ENCODE data around the gene SMNDC1.
"Not testable (repeated sequence)": the region's sequence is repeated elsewhere in the genome, so short reads cannot be mapped to it uniquely, and the experiment has no call there.

Gene SMNDC1

GRCh38 chr10:110274072-110274627 is 30.6 kb downstream of the SMNDC1 start:
- Histone ChIP-seq H4K5ac (ENCODE audit: low read length) (no peak overlapping the region), H2BK5ac (ENCODE audit: low read length) (no peak overlapping the region), H3K36me3 (ENCODE audit: control insufficient read depth, insufficient read depth, low read length) (no peaks in the 10 kb centered on the region), H3K27me3 (ENCODE audit: insufficient read depth, low read length, poor library complexity) (no peaks in the 10 kb centered on the region), H3K4me2 (ENCODE audit: low read length) (no peak overlapping the region), H3K4ac (ENCODE audit: low read depth, low read length) (no peak overlapping the region), H3K9ac (ENCODE audit: low read length) (no peak overlapping the region), H3K23ac (ENCODE audit: low read length) (no peak overlapping the region), H3K27ac (ENCODE audit: low read depth, low read length) (no peak overlapping the region), H3K4me1 (ENCODE audit: control insufficient read depth, low read depth, low read length) (no peaks in the 10 kb centered on the region), H3K79me2 (ENCODE audit: control insufficient read depth, insufficient read depth, low read length) (no peaks in the 10 kb centered on the region), H4K8ac (ENCODE audit: low read depth, low read length) (no peak overlapping the region), H3K4me3 (ENCODE audit: low read length) (no peak overlapping the region), H3K79me1 (ENCODE audit: low read length) (no peaks in the 10 kb centered on the region), H2AK5ac (ENCODE audit: low read length) (no peak overlapping the region), H2BK15ac (replicated peaks; ENCODE audit: low read depth) (no peak overlapping the region), H3K18ac (ENCODE audit: low read length) (no peak overlapping the region), H2BK120ac (ENCODE audit: low read depth, low read length) (no peak overlapping the region), H3K56ac (ENCODE audit: low read length) (no peak overlapping the region)
- no peak for DNase-seq

GRCh38 chr10:110273474-110273873 is 31.2 kb downstream of the SMNDC1 start:
- WGBS (ENCODE audit: extremely low coverage, insufficient coverage, low lambda C conversion rate), result no CpG with 5 or more reads among the region's 4 CpGs
- Histone ChIP-seq H3K79me1 (ENCODE audit: low read length) (no peaks in the 10 kb centered on the region), H2AK5ac (ENCODE audit: low read length) (no peak overlapping the region), H2BK5ac (ENCODE audit: low read length) (no peak overlapping the region), H3K27me3 (ENCODE audit: insufficient read depth, low read length, poor library complexity) (no peaks in the 10 kb centered on the region), H4K8ac (ENCODE audit: low read depth, low read length) (no peak overlapping the region), H2BK15ac (replicated peaks; ENCODE audit: low read depth) (no peak overlapping the region), H4K5ac (ENCODE audit: low read length) (no peak overlapping the region), H3K36me3 (ENCODE audit: control insufficient read depth, insufficient read depth, low read length) (no peaks in the 10 kb centered on the region), H3K9ac (ENCODE audit: low read length) (no peak overlapping the region), H3K56ac (ENCODE audit: low read length) (no peak overlapping the region), H2BK120ac (ENCODE audit: low read depth, low read length) (no peak overlapping the region), H3K4ac (ENCODE audit: low read depth, low read length) (no peak overlapping the region), H3K23ac (ENCODE audit: low read length) (no peak overlapping the region), H3K4me1 (ENCODE audit: control insufficient read depth, low read depth, low read length) (no peaks in the 10 kb centered on the region), H3K18ac (ENCODE audit: low read length) (no peak overlapping the region), H3K4me3 (ENCODE audit: low read length) (no peak overlapping the region), H3K79me2 (ENCODE audit: control insufficient read depth, insufficient read depth, low read length) (no peaks in the 10 kb centered on the region), H3K27ac (ENCODE audit: low read depth, low read length) (no peak overlapping the region), H3K4me2 (ENCODE audit: low read length) (no peak overlapping the region)
- no peak for DNase-seq

DNA sequence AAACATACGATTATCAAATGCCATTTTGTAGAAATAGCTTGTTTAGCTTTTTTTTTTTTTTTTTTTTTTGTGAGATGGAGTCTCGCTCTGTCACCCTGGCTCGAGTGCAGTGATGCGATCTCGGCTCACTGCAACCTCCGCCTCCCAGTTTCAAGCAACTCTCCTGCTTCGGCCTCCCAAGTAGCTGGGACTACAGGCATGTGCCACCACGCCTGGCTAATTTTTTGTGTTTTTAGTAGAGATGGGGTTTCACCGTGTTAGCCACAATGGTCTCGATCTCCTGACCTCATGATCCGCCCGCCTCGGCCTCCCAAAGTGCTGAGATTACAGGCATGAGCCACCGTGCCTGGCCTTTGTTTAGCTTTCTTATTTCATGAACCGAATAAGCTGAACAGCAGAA is 31.7 kb downstream of the SMNDC1 start:
- H3K27me3 ChIP-seq (ENCODE audit: insufficient read depth, low read length, poor library complexity); H3K79me2 ChIP-seq (ENCODE audit: control insufficient read depth, insufficient read depth, low read length); H3K18ac ChIP-seq (ENCODE audit: low read length); H3K36me3 ChIP-seq (ENCODE audit: control insufficient read depth, insufficient read depth, low read length); H3K9ac ChIP-seq (ENCODE audit: low read length); H3K4me3 ChIP-seq (ENCODE audit: low read length); H4K8ac ChIP-seq (ENCODE audit: low read depth, low read length); H3K56ac ChIP-seq (ENCODE audit: low read length); H3K27ac ChIP-seq (ENCODE audit: low read depth, low read length); H3K4me1 ChIP-seq (ENCODE audit: control insufficient read depth, low read depth, low read length); H3K23ac ChIP-seq (ENCODE audit: low read length); H2BK120ac ChIP-seq (ENCODE audit: low read depth, low read length); H4K5ac ChIP-seq (ENCODE audit: low read length); H3K79me1 ChIP-seq (ENCODE audit: low read length); H2AK5ac ChIP-seq (ENCODE audit: low read length); H3K4me2 ChIP-seq (ENCODE audit: low read length); H2BK15ac ChIP-seq (replicated peaks; ENCODE audit: low read depth); H2BK5ac ChIP-seq (ENCODE audit: low read length); H3K4ac ChIP-seq (ENCODE audit: low read depth, low read length); DNase-seq: not testable (repeated sequence)
- no CpG with 5 or more reads among the region's 15 CpGs for WGBS (ENCODE audit: extremely low coverage, insufficient coverage, low lambda C conversion rate)

DNA sequence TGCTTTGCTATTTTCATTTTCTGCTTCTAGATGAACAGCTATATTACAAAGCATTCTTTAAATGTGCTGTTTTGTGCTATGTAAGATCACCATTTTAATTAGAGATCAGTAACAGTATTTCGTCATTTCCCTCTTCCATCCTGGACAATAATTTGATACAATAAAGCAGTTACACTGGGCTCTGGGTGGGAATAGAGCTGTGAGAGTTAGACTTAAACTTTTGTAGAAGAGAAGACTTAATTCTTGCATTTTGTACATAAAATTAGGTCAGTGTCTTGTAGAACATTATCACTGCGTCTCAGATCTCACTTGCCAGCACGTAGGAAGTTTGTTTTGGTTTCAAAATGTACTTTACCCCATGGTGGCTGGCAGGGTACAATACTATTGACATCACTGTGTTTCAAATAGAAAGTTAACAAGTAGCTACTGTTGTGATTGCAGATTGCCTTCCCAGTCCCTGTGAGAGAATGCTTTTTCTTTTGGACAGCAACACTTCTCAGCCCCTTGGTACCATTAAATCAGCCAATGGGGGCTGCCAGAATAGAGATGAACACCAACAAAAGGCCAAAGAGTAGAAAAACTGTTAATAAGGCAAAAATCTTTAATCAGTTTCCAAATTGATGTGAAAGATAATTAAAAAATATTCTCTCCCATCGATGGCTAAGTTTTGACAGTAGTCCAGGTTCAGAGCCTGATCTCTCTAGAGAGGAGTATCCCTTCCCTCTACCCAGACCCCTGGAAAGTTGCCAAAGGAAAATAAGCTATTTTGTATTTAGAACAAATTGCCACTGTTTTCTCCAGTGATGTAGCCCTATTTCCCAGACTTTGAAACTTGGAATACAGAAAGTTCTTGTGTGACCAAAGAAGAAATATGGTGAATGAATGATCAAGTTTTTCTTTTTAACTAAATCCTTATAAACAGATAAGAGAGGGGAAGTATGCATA is 35.1 kb downstream of the SMNDC1 start:
- Histone ChIP-seq H3K4me3 (ENCODE audit: low read length) (no peak overlapping the region), H3K4me2 (ENCODE audit: low read length) (no peak overlapping the region), H2BK5ac (ENCODE audit: low read length) (no peak overlapping the region), H4K5ac (ENCODE audit: low read length) (no peak overlapping the region), H3K56ac (ENCODE audit: low read length) (no peak overlapping the region), H2BK120ac (ENCODE audit: low read depth, low read length) (no peak overlapping the region), H3K79me1 (ENCODE audit: low read length) (no peaks in the 10 kb centered on the region), H4K8ac (ENCODE audit: low read depth, low read length) (no peak overlapping the region), H3K27me3 (ENCODE audit: insufficient read depth, low read length, poor library complexity) (no peaks in the 10 kb centered on the region), H3K36me3 (ENCODE audit: control insufficient read depth, insufficient read depth, low read length) (no peaks in the 10 kb centered on the region), H3K27ac (ENCODE audit: low read depth, low read length) (no peak overlapping the region), H3K9ac (ENCODE audit: low read length) (no peak overlapping the region), H3K4ac (ENCODE audit: low read depth, low read length) (no peak overlapping the region), H2BK15ac (replicated peaks; ENCODE audit: low read depth) (no peak overlapping the region), H2AK5ac (ENCODE audit: low read length) (no peak overlapping the region), H3K4me1 (ENCODE audit: control insufficient read depth, low read depth, low read length) (no peaks in the 10 kb centered on the region), H3K79me2 (ENCODE audit: control insufficient read depth, insufficient read depth, low read length) (no peaks in the 10 kb centered on the region), H3K23ac (ENCODE audit: low read length) (no peak overlapping the region), H3K18ac (ENCODE audit: low read length) (no peak overlapping the region)
- no peak for DNase-seq
- WGBS (ENCODE audit: extremely low coverage, insufficient coverage, low lambda C conversion rate), result no CpG with 5 or more reads among the region's 4 CpGs

GRCh38 chr10:110268971-110269370 is 35.7 kb downstream of the SMNDC1 start:
- no peaks in the 10 kb centered on the region for H3K79me2 ChIP-seq (ENCODE audit: control insufficient read depth, insufficient read depth, low read length)
- no peak overlapping the region for H3K27ac ChIP-seq (ENCODE audit: low read depth, low read length)
- H3K4me1 ChIP-seq (ENCODE audit: control insufficient read depth, low read depth, low read length), result no peaks in the 10 kb centered on the region
- no peak overlapping the region for H3K18ac ChIP-seq (ENCODE audit: low read length)
- H3K56ac ChIP-seq (ENCODE audit: low read length), result no peak overlapping the region
- no CpG with 5 or more reads among the region's 2 CpGs for WGBS (ENCODE audit: extremely low coverage, insufficient coverage, low lambda C conversion rate)
- H3K27me3 ChIP-seq (ENCODE audit: insufficient read depth, low read length, poor library complexity), result no peaks in the 10 kb centered on the region
- H4K5ac ChIP-seq (ENCODE audit: low read length), result no peak overlapping the region
- no peak overlapping the region for H3K4ac ChIP-seq (ENCODE audit: low read depth, low read length)
- H3K4me3 ChIP-seq (ENCODE audit: low read length), result no peak overlapping the region
- no peaks in the 10 kb centered on the region for H3K36me3 ChIP-seq (ENCODE audit: control insufficient read depth, insufficient read depth, low read length)
- H2BK15ac ChIP-seq (replicated peaks; ENCODE audit: low read depth), result no peak overlapping the region
- no peak for DNase-seq
- H3K4me2 ChIP-seq (ENCODE audit: low read length), result no peak overlapping the region
- H3K23ac ChIP-seq (ENCODE audit: low read length), result no peak overlapping the region
- no peaks in the 10 kb centered on the region for H3K79me1 ChIP-seq (ENCODE audit: low read length)
- no peak overlapping the region for H2AK5ac ChIP-seq (ENCODE audit: low read length)
- H4K8ac ChIP-seq (ENCODE audit: low read depth, low read length), result no peak overlapping the region
- no peak overlapping the region for H2BK120ac ChIP-seq (ENCODE audit: low read depth, low read length)
- no peak overlapping the region for H2BK5ac ChIP-seq (ENCODE audit: low read length)
- H3K9ac ChIP-seq (ENCODE audit: low read length), result no peak overlapping the region

- Histone ChIP-seq H3K79me1 (ENCODE audit: low read length) (no peaks in the 10 kb centered on the region), H4K8ac (ENCODE audit: low read depth, low read length) (no peak overlapping the region), H3K27ac (ENCODE audit: low read depth, low read length) (no peak overlapping the region), H3K4me2 (ENCODE audit: low read length) (no peak overlapping the region), H3K18ac (ENCODE audit: low read length) (no peak overlapping the region), H3K23ac (ENCODE audit: low read length) (no peak overlapping the region), H3K4me3 (ENCODE audit: low read length) (no peak overlapping the region), H2BK5ac (ENCODE audit: low read length) (no peak overlapping the region), H3K27me3 (ENCODE audit: insufficient read depth, low read length, poor library complexity) (no peaks in the 10 kb centered on the region), H3K4me1 (ENCODE audit: control insufficient read depth, low read depth, low read length) (no peaks in the 10 kb centered on the region), H4K5ac (ENCODE audit: low read length) (no peak overlapping the region), H3K36me3 (ENCODE audit: control insufficient read depth, insufficient read depth, low read length) (no peaks in the 10 kb centered on the region), H2AK5ac (ENCODE audit: low read length) (no peak overlapping the region), H3K4ac (ENCODE audit: low read depth, low read length) (no peak overlapping the region), H2BK120ac (ENCODE audit: low read depth, low read length) (no peak overlapping the region), H3K79me2 (ENCODE audit: control insufficient read depth, insufficient read depth, low read length) (no peaks in the 10 kb centered on the region), H3K9ac (ENCODE audit: low read length) (no peak overlapping the region), H2BK15ac (replicated peaks; ENCODE audit: low read depth) (no peak overlapping the region), H3K56ac (ENCODE audit: low read length) (no peak overlapping the region)
- no peak for DNase-seq
Measured at GRCh38 chr10:110268442-110268841, 36.3 kb downstream of the SMNDC1 start.
